SK-N-SH treated with all-trans-retinoic acid at 6 μM for 48 hours (cell line): ENCODE data around the gene COL4A2.

Source experiments
- ARNTL ChIP-seq: fragments of 450-650 bp; formaldehyde crosslinking; IDR thresholded peaks from 2 replicates; pipeline ENCODE4 v1.5.0; 2020; ENCODE audit warnings: low read depth, mild to moderate bottlenecking, moderate library complexity, borderline replicate concordance
- BACH2 ChIP-seq: fragments of 250-450 bp; sonication (Bioruptor Pico); IDR thresholded peaks from 2 replicates; pipeline ENCODE4 v1.9.0; 2021; ENCODE audit warnings: mild to moderate bottlenecking, borderline replicate concordance
- CREB5 ChIP-seq: fragments of 250-450 bp; sonication (Bioruptor Pico); IDR thresholded peaks from 2 replicates; pipeline ENCODE4 v1.5.1; 2020; ENCODE audit warnings: low read depth, mild to moderate bottlenecking, moderate library complexity
- CSRNP3 ChIP-seq: fragments of 250-450 bp; sonication (Bioruptor Pico); IDR thresholded peaks from 2 replicates; pipeline ENCODE4 v1.5.1; 2021; ENCODE audit warnings: mild to moderate bottlenecking, moderate library complexity
- ESRRG ChIP-seq: fragments of 250-450 bp; sonication (Bioruptor Pico); IDR thresholded peaks from 2 replicates; pipeline ENCODE4 v1.6.1; 2021; ENCODE audit warnings: mild to moderate bottlenecking
- GLIS3 ChIP-seq: fragments of 250-450 bp; sonication (Bioruptor Pico); IDR thresholded peaks from 2 replicates; pipeline ENCODE4 v1.5.0; 2020; ENCODE audit warnings: mild to moderate bottlenecking, moderate library complexity
- PATZ1 ChIP-seq: fragments of 250-450 bp; sonication (Bioruptor Pico); IDR thresholded peaks from 2 replicates; pipeline ENCODE4 v1.8.0; 2020; ENCODE audit warnings: mild to moderate bottlenecking, moderate library complexity, borderline replicate concordance
- RARB ChIP-seq: fragments of 250-450 bp; sonication (Bioruptor Pico); IDR thresholded peaks from 2 replicates; pipeline ENCODE4 v1.8.0; 2021; ENCODE audit warnings: mild to moderate bottlenecking, moderate library complexity
- TOX ChIP-seq: fragments of 250-450 bp; sonication (Bioruptor Pico); IDR thresholded peaks from 2 replicates; pipeline ENCODE4 v1.8.0; 2021; ENCODE audit warnings: mild to moderate bottlenecking, moderate library complexity, borderline replicate concordance
- ZFP30 ChIP-seq: fragments of 450-650 bp; formaldehyde crosslinking; IDR thresholded peaks from 2 replicates; pipeline ENCODE4 v1.5.0; 2022; ENCODE audit warnings: mild to moderate bottlenecking, moderate library complexity
- ZNF565 ChIP-seq: fragments of 450-650 bp; formaldehyde crosslinking; conservative IDR thresholded peaks from 2 replicates; pipeline ENCODE4 v1.5.0; 2020; ENCODE audit warnings: low read depth, mild to moderate bottlenecking, moderate library complexity
- ZNF70 ChIP-seq: fragments of 450-650 bp; formaldehyde crosslinking; IDR thresholded peaks from 2 replicates; pipeline ENCODE4 v1.5.0; 2020; ENCODE audit warnings: mild to moderate bottlenecking, moderate library complexity
- ZNF8 ChIP-seq: fragments of 450-650 bp; formaldehyde crosslinking; IDR thresholded peaks from 2 replicates; pipeline ENCODE4 v1.5.0; 2020; ENCODE audit warnings: mild to moderate bottlenecking, moderate library complexity

- TF ChIP-seq PATZ1 (CRISPR knock-in tag) (no peak), ZFP30 (no peak), ZNF70 (CRISPR knock-in tag) (no peak), CREB5 (CRISPR knock-in tag) (no peak), ARNTL (CRISPR knock-in tag) (no peak), ZNF565 (no peak), ZNF8 (CRISPR knock-in tag) (no peak), BACH2 (no peak), CSRNP3 (CRISPR knock-in tag) (no peak), ESRRG (CRISPR knock-in tag) (no peak), RARB (CRISPR knock-in tag) (no peak), GLIS3 (no peak), TOX (CRISPR knock-in tag) (no peak)
Observed at GRCh38 chr13:110445183-110445582, 138.1 kb downstream of the COL4A2 start.
